Astrocyte of the spinal cord (primary cell): Measurements from ENCODE around the gene CSTPP1.

ENCODE experiments used
- DNase-seq: peaks from one replicate; pipeline ENCODE4 v3.0.0; 2011; ENCODE audit warnings: low read depth, low spot score
- H3K4me3 ChIP-seq: 2 replicates; pipeline ENCODE4 v1.5.1; 2011; ENCODE audit warnings: low read depth, mild to moderate bottlenecking, low read length, moderate library complexity
- CTCF ChIP-seq: IDR thresholded peaks from 2 replicates; pipeline ENCODE4 v1.5.1; 2012; ENCODE audit warnings: low read depth, mild to moderate bottlenecking, low read length, inconsistent platforms
- in situ Hi-C: cut with HindIII; loops from 2 replicates; pipeline ENCODE4 v1.10.0; 2017; ENCODE audit warnings: low sequenced_read_pairs

CSTPP1 gene

DNA sequence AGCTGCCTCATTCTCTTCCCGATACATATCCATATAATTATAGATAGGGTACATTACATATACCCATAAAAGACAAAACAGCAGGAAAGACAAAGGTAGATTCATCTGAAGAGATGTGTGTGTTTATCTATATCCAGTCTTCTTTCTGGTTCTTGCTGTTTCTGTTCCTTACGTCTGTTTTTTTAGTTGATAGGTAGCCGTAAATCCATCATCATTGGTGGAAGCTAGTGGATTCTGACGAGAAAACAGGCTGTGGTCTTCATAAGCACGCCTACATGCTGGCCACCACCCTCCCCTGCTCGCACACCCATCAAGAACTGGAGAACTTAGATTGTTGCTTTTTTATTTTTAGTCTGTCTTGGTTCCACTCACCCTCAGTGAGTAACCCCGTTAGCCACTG lies 188.5 kb downstream of the CSTPP1 start:
- no peak for DNase-seq
- no peak for TF ChIP-seq CTCF
- no peak overlapping the region for H3K4me3 ChIP-seq
- in situ Hi-C loops = no loop called here

DNA sequence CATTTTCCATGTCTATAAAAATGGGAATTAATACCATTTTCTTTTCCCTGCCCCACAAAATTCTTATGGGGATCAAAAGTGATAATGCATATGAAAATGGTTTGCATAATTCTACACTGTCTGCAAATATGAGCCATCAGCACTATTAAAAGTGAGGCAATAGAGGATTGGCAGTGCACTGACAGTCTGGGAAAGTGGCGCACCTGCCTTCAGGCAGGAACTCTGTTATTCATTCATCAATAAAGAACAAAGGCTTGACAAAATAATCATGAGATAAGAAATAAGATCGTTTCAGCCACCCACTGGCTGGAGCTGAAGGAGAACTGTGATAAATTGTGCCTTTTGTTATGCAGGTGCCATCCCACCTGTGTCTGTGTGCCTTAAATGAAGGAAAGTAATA lies 190.7 kb downstream of the CSTPP1 start:
- no peak for DNase-seq
- no peak for TF ChIP-seq CTCF
- in situ Hi-C loops = no loop called here
- H3K4me3 ChIP-seq = no peak overlapping the region

GRCh38 chr11:47130543-47130942 lies 194.0 kb downstream of the CSTPP1 start:
- DNase-seq = no peak
- no peak for TF ChIP-seq CTCF
- in situ Hi-C loops = no loop called here
- H3K4me3 ChIP-seq = no peak overlapping the region

DNA sequence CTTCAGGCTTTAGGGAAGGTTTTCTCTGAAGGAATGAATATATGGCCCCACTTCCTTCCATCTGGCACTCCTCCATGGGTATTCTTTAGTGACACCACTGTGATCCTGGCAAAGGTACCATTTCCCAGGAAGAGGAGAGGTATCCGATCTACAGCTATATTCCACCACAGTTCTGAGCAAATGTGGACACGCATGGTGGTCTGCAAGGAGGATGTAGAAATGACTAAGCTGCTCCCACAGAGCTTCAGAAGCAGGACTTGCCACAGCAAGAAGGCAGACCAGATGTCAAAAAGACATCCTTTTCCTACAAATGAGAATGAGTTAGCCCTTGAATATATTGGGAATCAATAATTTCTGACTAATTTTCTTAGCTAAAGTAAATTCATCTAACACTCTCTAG lies 194.6 kb downstream of the CSTPP1 start:
- no peak for DNase-seq
- in situ Hi-C loops = no loop called here
- H3K4me3 ChIP-seq = no peak overlapping the region
- TF ChIP-seq CTCF = no peak

DNA sequence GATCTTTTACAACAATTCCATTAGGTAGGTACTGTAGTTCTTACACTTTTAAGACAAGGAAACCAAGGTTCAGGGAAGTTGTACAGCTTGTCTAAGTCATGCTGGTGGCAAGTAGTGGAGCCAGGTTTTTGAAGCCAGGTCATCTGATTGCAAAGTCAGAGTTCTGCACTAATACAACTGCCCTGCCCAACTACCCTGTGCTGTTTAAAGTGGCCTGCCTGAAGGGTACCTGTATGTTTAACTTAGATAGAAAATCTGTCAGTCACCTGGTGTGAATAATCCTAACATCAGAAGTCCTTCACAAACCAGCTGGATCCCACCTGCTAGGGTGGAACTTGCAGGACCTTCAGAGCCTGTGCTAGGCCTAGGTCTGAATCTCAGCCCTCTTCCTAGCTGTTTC lies 195.9 kb downstream of the CSTPP1 start:
- TF ChIP-seq CTCF = no peak
- H3K4me3 ChIP-seq = no peak overlapping the region
- in situ Hi-C loops = no loop called here
- DNase-seq = no peak

DNA sequence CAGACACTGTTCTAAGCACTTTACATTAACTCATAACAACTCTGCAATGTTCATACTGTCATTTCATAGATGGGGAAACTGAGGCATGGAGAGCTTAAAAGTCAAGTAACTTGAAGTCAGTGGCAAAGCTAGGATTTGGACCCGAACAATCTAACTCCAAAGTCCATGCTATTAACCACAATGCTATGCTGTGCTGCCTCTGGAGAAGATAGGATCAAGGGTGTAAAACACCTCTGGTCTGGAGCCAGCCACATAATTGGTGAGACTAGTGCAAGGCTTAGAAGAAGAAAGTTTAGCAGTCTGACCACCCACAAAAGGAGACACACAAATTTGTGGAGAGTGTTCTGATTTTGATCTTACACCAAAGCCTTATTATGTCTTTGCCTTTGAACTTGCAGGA lies 196.4 kb downstream of the CSTPP1 start:
- H3K4me3 ChIP-seq = no peak overlapping the region
- no peak for TF ChIP-seq CTCF
- in situ Hi-C loops = no loop called here
- DNase-seq = no peak

GRCh38 chr11:47136327-47136726 lies 199.8 kb downstream of the CSTPP1 start:
- no peak for TF ChIP-seq CTCF
- in situ Hi-C loops = no loop called here
- no peak overlapping the region for H3K4me3 ChIP-seq
- DNase-seq = no peak
